ENCODE data around the gene PSMB7. TPM values are rescaled to one million over a fixed set of nuclear protein-coding genes. Genes with fewer than 3 reads are reported as not detected.

Gene PSMB7
- total RNA-seq, 2 donors from 2014 or later, result 120 to 126 TPM

DNA sequence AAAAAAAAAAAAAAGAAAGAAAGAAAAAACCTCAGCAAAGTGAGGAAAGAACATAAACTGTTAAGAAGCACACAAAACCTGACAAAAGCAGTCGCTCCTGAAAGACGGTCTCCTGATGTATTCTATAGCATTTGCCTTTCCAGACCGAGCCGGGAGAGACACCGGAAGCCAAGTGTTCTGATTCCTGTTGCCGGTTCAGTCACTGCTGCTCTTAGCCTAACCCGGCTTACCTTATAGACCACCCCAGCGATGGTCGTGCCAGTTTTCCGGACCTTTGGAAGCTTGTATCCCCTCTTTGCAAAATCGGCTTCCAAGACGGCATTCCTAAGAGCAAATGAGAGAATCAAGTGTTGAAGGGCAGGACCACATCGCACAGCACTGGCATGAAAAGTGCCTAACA, 630 bp downstream of the PSMB7 start:
- peak overlapping the region; percentile 98 for H3K4me3 Mint-ChIP-seq
- H3K36me3 Mint-ChIP-seq (ENCODE audit: insufficient read depth in 2 of 2), result peaks cover 16 to 26% of the 10 kb centered on the region in 2 donors
- ATAC-seq (replicated peaks in 1 of 2) (no peak), DNase-seq (no peak)
- peak overlapping the region; percentile 98 for H3K27ac Mint-ChIP-seq
- peaks cover 42% of the 10 kb centered on the region for H3K4me1 Mint-ChIP-seq (ENCODE audit: low read depth)
- peaks cover 0 to 4% of the 10 kb centered on the region in 2 donors for H3K9me3 Mint-ChIP-seq
- H3K27me3 Mint-ChIP-seq (ENCODE audit: low read depth), result no peaks in the 10 kb centered on the region

- H3K27ac Mint-ChIP-seq, result no peak overlapping the region
- H3K9me3 Mint-ChIP-seq, result peaks cover 0 to 4% of the 10 kb centered on the region in 2 donors
- peaks cover 42% of the 10 kb centered on the region for H3K4me1 Mint-ChIP-seq (ENCODE audit: low read depth)
- H3K4me3 Mint-ChIP-seq, result no peak overlapping the region
- ATAC-seq (replicated peaks in 1 of 2), result no peak
- DNase-seq, result no peak
- no peaks in the 10 kb centered on the region for H3K27me3 Mint-ChIP-seq (ENCODE audit: low read depth)
- H3K36me3 Mint-ChIP-seq (ENCODE audit: insufficient read depth in 2 of 2), result peaks cover 18 to 33% of the 10 kb centered on the region in 2 donors
These were observed 3.0 kb downstream of the PSMB7 start for GRCh38 chr9:124412228-124412575.

DNA sequence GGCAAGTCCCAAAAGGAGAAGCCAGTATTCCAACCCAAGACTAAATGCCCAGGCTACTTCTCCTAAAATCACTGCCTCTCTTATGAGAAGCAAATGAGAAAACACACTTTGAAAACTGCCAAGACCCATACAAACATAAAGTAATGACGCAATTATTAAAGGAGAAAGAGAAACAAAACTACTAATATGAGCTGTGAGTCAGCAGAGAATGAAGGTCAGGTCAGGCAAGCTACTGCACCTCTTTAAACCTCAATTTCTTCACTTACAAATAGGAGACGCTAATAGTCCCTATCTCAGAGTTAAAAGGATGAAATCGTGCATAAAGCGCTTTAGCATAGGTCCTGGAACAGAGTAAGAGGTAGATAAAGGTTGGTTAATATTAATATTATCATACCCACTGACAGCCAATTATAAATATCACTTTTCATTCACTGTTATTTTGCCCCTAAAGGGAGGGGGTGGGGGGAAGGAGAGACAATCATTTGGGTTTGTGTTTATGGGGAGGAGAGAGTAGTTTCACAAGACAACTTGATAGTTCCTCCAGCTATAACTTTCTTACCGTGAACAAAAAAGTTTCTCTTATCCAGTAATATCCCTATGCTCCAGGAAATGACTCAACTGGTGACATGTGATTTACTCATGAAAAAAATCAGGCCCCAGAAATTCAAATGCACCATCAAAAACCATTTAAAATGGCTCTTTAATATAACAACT, 3.6 kb downstream of the PSMB7 start:
- H3K36me3 Mint-ChIP-seq (ENCODE audit: insufficient read depth in 2 of 2), result peaks cover 18 to 34% of the 10 kb centered on the region in 2 donors
- peaks cover 47% of the 10 kb centered on the region for H3K4me1 Mint-ChIP-seq (ENCODE audit: low read depth)
- peaks cover 0 to 4% of the 10 kb centered on the region in 2 donors for H3K9me3 Mint-ChIP-seq
- no peaks in the 10 kb centered on the region for H3K27me3 Mint-ChIP-seq (ENCODE audit: low read depth)
- peak overlapping the region; percentile 64 for H3K27ac Mint-ChIP-seq
- DNase-seq (no peak), ATAC-seq (replicated peaks in 1 of 2) (no peak)
- H3K4me3 Mint-ChIP-seq, result no peak overlapping the region

GRCh38 chr9:124410321-124410913, 4.8 kb downstream of the PSMB7 start:
- H3K27ac Mint-ChIP-seq, result no peak overlapping the region
- H3K9me3 Mint-ChIP-seq, result peaks cover 0 to under 1% of the 10 kb centered on the region in 2 donors
- no peak for DNase-seq
- peaks cover 18 to 39% of the 10 kb centered on the region in 2 donors for H3K36me3 Mint-ChIP-seq (ENCODE audit: insufficient read depth in 2 of 2)
- no peak for ATAC-seq (replicated peaks in 1 of 2)
- no peaks in the 10 kb centered on the region for H3K27me3 Mint-ChIP-seq (ENCODE audit: low read depth)
- H3K4me3 Mint-ChIP-seq, result no peak overlapping the region
- peaks cover 46% of the 10 kb centered on the region for H3K4me1 Mint-ChIP-seq (ENCODE audit: low read depth)

DNA sequence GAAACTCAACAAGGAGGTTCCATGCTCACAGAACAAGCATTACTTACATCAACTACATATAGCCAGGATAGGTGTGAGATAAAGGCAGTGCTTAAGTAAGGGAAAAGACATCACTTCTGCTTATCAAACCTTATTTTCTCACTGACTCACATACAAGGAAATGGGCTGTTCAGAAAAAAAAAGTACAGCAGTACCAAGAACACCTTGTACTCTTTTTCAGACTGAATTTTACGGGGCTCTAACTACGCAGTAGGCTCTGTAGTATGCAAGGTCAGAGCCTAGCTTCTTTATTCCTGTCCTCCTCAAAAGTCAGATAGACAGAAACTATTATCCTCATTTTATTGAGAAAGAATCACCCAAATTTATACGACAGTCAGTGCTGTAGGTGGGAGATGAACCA, 5.8 kb downstream of the PSMB7 start:
- no peak for DNase-seq
- Mint-ChIP-seq H3K27ac (no peak overlapping the region), H3K36me3 (ENCODE audit: insufficient read depth in 2 of 2) (peaks cover 19 to 36% of the 10 kb centered on the region in 2 donors), H3K27me3 (ENCODE audit: low read depth) (no peaks in the 10 kb centered on the region), H3K4me3 (no peak overlapping the region), H3K4me1 (ENCODE audit: low read depth) (peaks cover 39% of the 10 kb centered on the region), H3K9me3 (no peaks in the 10 kb centered on the region)
- no peak for ATAC-seq (replicated peaks in 1 of 2)

DNA sequence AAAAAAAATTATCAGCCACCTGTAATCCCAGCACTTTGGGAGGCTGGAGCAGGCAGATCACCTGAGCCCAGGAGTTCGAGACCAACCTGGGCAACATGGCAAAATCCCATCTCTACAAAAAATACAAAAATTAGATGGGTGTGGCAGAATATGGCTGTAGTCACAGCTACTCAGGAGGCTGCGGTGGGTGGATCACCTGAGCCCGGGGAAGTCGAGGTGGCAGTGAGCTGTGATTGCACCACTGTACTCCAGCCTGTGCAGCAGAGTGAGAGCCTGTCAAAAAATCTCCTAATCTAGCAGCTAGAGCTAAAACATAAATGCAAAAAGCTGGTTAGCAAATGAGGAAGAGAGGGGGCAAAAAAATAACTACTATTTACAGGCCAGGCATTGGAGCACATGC, 12.0 kb downstream of the PSMB7 start:
- Mint-ChIP-seq H3K4me3 (no peak overlapping the region), H3K27me3 (ENCODE audit: low read depth) (no peaks in the 10 kb centered on the region), H3K27ac (no peak overlapping the region), H3K36me3 (ENCODE audit: insufficient read depth in 2 of 2) (peaks cover 4 to 19% of the 10 kb centered on the region in 2 donors), H3K4me1 (ENCODE audit: low read depth) (peaks cover 18% of the 10 kb centered on the region), H3K9me3 (no peaks in the 10 kb centered on the region)
- DNase-seq (no peak), ATAC-seq (replicated peaks in 1 of 2) (no peak)

GRCh38 chr9:124399968-124400940, 15.0 kb downstream of the PSMB7 start:
- ATAC-seq (replicated peaks in 1 of 2) (no peak), DNase-seq (no peak)
- Mint-ChIP-seq H3K9me3 (no peaks in the 10 kb centered on the region), H3K27me3 (ENCODE audit: low read depth) (no peaks in the 10 kb centered on the region), H3K27ac (no peak overlapping the region), H3K36me3 (ENCODE audit: insufficient read depth in 2 of 2) (peaks cover 4 to 7% of the 10 kb centered on the region in 2 donors), H3K4me3 (no peak overlapping the region), H3K4me1 (ENCODE audit: low read depth) (peaks cover 18% of the 10 kb centered on the region)

DNA sequence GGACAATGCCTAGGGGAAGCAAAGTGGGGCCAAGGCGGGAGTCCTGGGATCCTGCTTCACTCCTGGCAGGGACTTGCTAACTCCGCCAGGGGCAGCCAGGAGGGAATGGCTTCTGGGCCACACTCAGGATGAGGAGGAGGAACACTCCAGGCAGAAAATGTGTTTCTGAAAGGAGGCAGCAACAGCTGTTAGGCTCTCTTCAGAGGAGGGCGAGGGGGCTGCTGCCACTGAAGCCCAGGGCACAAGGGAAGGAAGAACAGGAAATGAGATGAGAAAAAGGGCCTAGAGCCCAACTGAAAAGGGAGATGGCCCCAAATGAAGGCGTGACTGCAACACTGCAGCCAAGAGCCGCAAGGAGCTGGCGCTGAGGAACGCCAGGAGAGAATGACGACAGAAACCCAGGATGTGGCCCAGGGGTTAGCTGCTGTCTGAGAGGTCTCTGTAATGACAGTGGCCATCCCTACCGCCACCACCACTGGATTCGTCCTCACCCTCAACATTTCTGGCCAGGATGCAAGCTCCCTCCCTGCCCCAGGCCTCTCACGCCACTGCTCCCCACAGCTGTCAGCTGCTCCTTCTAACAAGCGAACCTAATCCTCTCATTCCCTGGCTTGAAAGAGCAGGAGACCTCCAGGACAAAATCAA, 15.8 kb downstream of the PSMB7 start:
- Mint-ChIP-seq H3K27me3 (ENCODE audit: low read depth) (no peaks in the 10 kb centered on the region), H3K9me3 (no peaks in the 10 kb centered on the region), H3K36me3 (ENCODE audit: insufficient read depth in 2 of 2) (peaks cover 2 to 11% of the 10 kb centered on the region in 2 donors), H3K4me1 (ENCODE audit: low read depth) (peaks cover 26% of the 10 kb centered on the region), H3K27ac (no peak overlapping the region), H3K4me3 (no peak overlapping the region)
- ATAC-seq (replicated peaks in 1 of 2), result no peak
- DNase-seq, result no peak

DNA sequence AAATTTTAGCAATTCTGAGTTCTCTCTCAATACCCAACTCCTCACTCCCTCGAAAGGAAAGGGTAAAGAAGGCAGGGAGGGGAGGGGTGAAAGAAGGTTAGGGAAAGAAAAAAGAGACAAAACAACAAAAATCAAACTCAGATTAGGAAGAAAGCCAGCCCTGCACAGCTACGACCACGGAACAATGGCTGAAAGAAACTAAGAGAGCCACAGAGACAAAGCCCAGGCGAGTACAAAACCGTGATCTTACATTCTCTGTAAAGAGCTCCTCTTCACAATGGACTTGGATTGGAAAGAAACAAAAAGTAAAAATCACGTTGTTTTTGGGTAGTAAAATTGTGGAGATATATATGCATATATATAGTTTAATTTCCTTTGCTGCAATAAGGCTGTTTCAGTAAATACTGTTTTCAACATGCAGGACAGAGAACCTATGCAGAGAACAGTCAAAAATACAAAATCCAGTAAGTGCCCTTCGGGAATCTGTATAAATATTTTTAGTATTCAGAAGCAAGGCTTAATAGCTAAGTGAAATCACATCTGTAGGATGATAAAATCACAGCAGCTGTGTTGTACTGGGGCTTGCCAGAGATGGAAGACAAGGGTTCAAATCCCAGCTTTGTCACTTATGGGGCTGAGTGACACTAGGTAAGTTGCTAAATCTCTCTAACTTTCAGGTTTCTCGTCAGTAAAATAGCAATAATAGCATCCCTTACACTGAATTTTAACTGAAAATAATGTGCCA, 16.9 kb downstream of the PSMB7 start:
- peaks cover 2 to 7% of the 10 kb centered on the region in 2 donors for H3K36me3 Mint-ChIP-seq (ENCODE audit: insufficient read depth in 2 of 2)
- H3K27me3 Mint-ChIP-seq (ENCODE audit: low read depth), result no peaks in the 10 kb centered on the region
- H3K4me3 Mint-ChIP-seq, result no peak overlapping the region
- H3K9me3 Mint-ChIP-seq, result no peaks in the 10 kb centered on the region
- DNase-seq (no peak), ATAC-seq (replicated peaks in 1 of 2) (no peak)
- H3K27ac Mint-ChIP-seq, result no peak overlapping the region
- H3K4me1 Mint-ChIP-seq (ENCODE audit: low read depth), result peaks cover 37% of the 10 kb centered on the region

DNA sequence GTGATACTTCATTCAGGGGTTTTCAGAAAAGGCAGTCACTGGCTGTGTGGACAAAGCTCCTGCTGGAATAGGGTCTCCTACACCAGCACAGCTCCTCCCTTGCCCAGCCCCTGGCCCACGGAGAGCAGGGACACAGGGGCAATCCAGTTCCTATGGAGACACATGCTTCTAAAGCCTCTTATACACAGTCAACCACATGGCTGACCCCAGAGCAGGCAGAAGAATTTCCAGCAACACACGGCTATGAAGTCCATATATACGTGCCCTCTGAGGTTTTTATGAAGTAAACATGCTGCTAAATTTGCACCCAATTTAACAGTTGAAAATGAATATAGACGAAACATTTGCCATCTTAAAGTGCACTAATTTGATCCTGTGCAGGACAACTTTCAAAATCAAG, 19.4 kb downstream of the PSMB7 start:
- peaks cover 52% of the 10 kb centered on the region for H3K4me1 Mint-ChIP-seq (ENCODE audit: low read depth)
- DNase-seq (no peak), ATAC-seq (replicated peaks in 1 of 2) (no peak)
- no peak overlapping the region for H3K4me3 Mint-ChIP-seq
- no peak overlapping the region for H3K27ac Mint-ChIP-seq
- no peaks in the 10 kb centered on the region for H3K27me3 Mint-ChIP-seq (ENCODE audit: low read depth)
- no peaks in the 10 kb centered on the region for H3K9me3 Mint-ChIP-seq
- peaks cover 2 to 4% of the 10 kb centered on the region in 2 donors for H3K36me3 Mint-ChIP-seq (ENCODE audit: insufficient read depth in 2 of 2)

GRCh38 chr9:124394596-124394995, 20.6 kb downstream of the PSMB7 start:
- Mint-ChIP-seq H3K4me3 (peak overlapping the region in 1 of 2 donors; percentile 27), H3K27ac (peak overlapping the region; percentile 39), H3K9me3 (no peaks in the 10 kb centered on the region), H3K27me3 (ENCODE audit: low read depth) (no peaks in the 10 kb centered on the region), H3K4me1 (ENCODE audit: low read depth) (peaks cover 51% of the 10 kb centered on the region), H3K36me3 (ENCODE audit: insufficient read depth in 2 of 2) (peaks cover 2 to 4% of the 10 kb centered on the region in 2 donors)
- no peak for DNase-seq
- ATAC-seq (replicated peaks in 1 of 2), result no peak

GRCh38 chr9:124394167-124394566, 21.1 kb downstream of the PSMB7 start:
- peak overlapping the region; percentile 39 for H3K27ac Mint-ChIP-seq
- ATAC-seq (replicated peaks in 1 of 2) (peak; percentile 82 to 93), DNase-seq (peak in 1 of 2 donors; percentile 16)
- peaks cover 2 to 4% of the 10 kb centered on the region in 2 donors for H3K36me3 Mint-ChIP-seq (ENCODE audit: insufficient read depth in 2 of 2)
- H3K4me1 Mint-ChIP-seq (ENCODE audit: low read depth), result peaks cover 53% of the 10 kb centered on the region
- H3K27me3 Mint-ChIP-seq (ENCODE audit: low read depth), result no peaks in the 10 kb centered on the region
- H3K4me3 Mint-ChIP-seq, result peak overlapping the region in 1 of 2 donors; percentile 27
- no peaks in the 10 kb centered on the region for H3K9me3 Mint-ChIP-seq

All from activated T-cell treated with anti-CD3 and anti-CD28 coated beads, Interleukin-2, amount 50 U/mL, for 72 hours (primary cell).